GM21390 (cell line): ENCODE measurements around the gene NRXN2.

Experiments
- ATAC-seq: cut with Tn5 transposase; IDR thresholded peaks from one replicate; pipeline ENCODE4 v1.9.1; 2021; ENCODE audit not compliant: unreplicated experiment

NRXN2 gene

GRCh38 chr11:64722141-64723065, 594 bp downstream of the NRXN2 start:
- ATAC-seq, result no peak

- no peak for ATAC-seq
These were observed 1.7 kb downstream of the NRXN2 start for GRCh38 chr11:64721359-64721699.

- ATAC-seq, result no peak
These were observed 2.2 kb downstream of the NRXN2 start for GRCh38 chr11:64720640-64721358.

GRCh38 chr11:64720167-64720566, 2.8 kb downstream of the NRXN2 start:
- ATAC-seq, result no peak

DNA sequence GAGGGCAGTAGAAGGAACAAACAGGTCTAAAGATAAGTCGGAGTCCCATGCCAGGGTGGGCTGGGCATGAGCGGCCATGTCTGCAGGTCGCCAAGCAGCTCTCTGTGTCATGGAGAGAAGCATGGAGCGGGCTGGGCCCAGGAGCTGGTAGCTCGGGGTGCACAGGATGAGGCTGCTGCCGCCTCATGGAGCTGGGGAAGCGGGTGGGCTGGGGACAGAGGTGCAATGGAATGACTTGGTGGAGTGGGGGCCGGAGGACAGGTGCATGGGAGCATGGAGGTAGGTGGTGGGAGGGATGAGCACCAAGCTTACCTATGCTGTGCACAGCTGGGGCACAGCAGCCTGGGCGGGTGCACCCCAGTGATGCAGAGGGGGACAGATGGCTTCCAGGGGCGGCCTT, 3.6 kb downstream of the NRXN2 start:
- no peak for ATAC-seq

GRCh38 chr11:64718780-64719124, 4.2 kb downstream of the NRXN2 start:
- ATAC-seq, result no peak

DNA sequence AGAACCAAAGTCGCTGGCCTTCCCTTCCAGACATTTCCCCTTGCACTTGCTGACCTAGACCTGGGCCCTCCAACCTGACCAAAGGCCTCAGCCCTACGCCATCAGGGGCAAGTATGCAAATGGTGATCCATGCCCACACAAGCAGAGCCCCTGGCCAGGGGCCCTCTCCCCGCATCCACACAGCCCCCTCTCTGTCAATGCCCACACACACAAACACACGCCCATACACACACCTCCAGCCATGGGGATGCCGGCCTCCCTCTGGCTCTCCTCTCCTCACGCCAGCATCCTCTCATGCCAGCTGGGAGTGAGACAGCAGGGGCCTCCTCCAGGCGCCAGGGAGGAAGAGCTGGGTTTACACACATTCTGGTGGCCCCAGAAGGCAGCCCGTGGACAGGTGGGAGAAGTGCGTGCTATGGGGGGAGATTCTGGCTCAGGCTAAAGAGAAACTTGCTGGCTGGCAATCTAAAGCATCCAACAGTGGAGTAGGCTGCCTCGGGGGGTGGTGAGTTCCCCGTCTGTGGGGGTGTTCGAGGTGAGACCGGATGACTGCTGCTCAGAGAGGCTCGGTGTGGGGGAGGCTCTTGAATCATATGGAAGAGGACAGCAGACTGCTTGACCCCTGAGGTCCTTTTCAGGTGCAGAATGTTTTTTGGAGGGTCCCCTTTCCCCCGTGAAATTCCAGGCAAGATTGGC, 4.8 kb downstream of the NRXN2 start:
- ATAC-seq, result no peak

GRCh38 chr11:64717268-64717578, 5.8 kb downstream of the NRXN2 start:
- no peak for ATAC-seq

- ATAC-seq, result no peak
These were observed 6.3 kb downstream of the NRXN2 start for GRCh38 chr11:64716473-64717267.

DNA sequence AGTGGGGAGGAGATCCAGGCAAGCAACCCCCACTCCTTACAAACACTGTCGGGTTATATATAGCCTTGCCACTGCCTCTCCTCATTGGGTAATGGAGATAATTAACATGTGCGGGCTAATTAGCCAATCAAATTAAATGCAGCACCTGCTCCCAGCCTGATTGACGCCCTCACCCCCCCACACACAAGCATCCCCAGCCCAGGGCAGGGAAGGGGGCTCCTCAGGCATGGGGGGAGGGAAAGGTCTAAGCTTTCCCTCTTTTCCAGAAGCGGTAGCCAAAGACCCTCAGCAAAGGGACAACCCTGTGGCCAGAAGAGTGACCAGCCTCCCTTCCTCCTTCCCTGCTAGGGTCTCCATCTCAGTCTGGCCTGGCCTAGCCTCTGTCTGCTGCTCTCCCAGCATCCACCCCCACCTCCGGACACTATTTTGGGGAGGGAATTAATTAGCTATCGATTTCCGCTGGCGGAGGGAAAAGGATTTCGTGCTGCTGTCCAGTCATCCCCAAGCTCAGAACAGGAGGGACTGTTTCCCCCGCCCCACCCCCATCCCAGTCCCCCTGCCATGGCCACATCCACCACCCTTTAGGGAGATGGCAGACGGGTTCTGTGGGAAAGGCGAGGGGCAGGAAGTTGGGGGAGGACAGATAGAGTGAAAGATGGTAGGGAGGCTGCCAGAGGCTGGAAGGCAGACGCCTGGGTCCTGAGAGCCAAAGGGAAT, 7.1 kb downstream of the NRXN2 start:
- ATAC-seq, result no peak

- ATAC-seq, result no peak
These were observed 7.9 kb downstream of the NRXN2 start for GRCh38 chr11:64715110-64715509.

DNA sequence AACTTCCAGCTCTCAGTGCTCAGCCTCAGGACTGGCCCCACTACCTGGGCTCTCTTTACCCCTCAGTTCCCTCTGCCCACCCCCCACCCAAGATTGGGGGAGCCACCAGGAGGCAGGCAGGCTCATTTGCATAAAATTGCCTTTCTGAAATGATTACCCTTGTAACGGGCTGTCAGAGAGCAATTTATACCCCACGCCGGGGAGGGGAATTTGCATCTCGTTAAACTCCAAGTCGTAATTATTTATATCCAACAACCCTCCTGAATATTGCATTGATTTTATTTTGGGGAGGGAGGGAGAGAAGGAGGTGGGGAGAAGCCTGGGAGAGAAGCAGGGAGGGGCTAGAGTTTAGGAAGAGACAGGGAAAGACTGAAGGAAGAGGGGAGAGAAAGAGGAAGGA, 8.3 kb downstream of the NRXN2 start:
- ATAC-seq, result no peak

- ATAC-seq, result no peak
These were observed 9.1 kb downstream of the NRXN2 start for GRCh38 chr11:64713781-64714363.

GRCh38 chr11:64713016-64713707, 9.8 kb downstream of the NRXN2 start:
- no peak for ATAC-seq

- ATAC-seq, result no peak
These were observed 10.5 kb downstream of the NRXN2 start for GRCh38 chr11:64712430-64713015.

DNA sequence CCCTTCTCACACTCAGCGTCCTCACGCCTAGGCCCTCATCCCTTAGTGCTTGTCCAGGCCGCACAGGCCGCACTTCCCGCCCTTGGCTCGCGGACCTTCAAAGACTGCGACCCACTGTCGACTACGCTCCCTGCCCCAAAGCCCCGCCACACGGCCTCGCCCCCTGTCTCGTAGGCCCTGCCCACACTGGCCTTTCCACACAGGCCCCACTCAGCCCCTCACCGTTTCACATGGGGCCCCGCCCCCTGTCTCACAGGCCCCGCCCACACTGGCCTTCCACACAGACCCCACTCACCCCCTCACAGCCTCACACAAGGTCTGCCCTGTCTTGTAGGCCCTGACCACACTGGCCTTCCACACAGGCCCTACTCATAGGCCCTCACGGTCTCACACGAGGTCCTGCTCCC, 11.0 kb downstream of the NRXN2 start:
- ATAC-seq, result no peak

- no peak for ATAC-seq
These were observed 11.7 kb downstream of the NRXN2 start for GRCh38 chr11:64711138-64711955.

GRCh38 chr11:64710418-64711137, 12.4 kb downstream of the NRXN2 start:
- ATAC-seq, result no peak
